ENCODE data around the gene TRIM8.
A peak's percentile ranks its signal among the peaks of the same experiment; 100 is the strongest.
"Not testable (repeated sequence)": the region's sequence is repeated elsewhere in the genome, so short reads cannot be mapped to it uniquely, and the experiment has no call there.

Gene TRIM8

GRCh38 chr10:102673819-102674511, 29.7 kb downstream of the TRIM8 start:
- peak in 2 of 4 experiments; percentile 18 to 23 for DNase-seq

- no peak for DNase-seq
These were observed 30.3 kb downstream of the TRIM8 start for GRCh38 chr10:102674566-102674965.

GRCh38 chr10:102675011-102675665, 30.9 kb downstream of the TRIM8 start:
- no peak for DNase-seq

- no peak for DNase-seq
These were observed 31.6 kb downstream of the TRIM8 start for GRCh38 chr10:102675666-102676533.

- no peak for DNase-seq
These were observed 32.4 kb downstream of the TRIM8 start for GRCh38 chr10:102676534-102677315.

GRCh38 chr10:102677331-102678067, 33.2 kb downstream of the TRIM8 start:
- DNase-seq, result no peak

GRCh38 chr10:102678068-102678400, 33.8 kb downstream of the TRIM8 start:
- DNase-seq, result no peak

- DNase-seq, result no peak
These were observed 34.6 kb downstream of the TRIM8 start for GRCh38 chr10:102678842-102679289.

GRCh38 chr10:102679596-102679995, 35.3 kb downstream of the TRIM8 start:
- DNase-seq, result no peak

- DNase-seq, result no peak
These were observed 37.4 kb downstream of the TRIM8 start for GRCh38 chr10:102681696-102682095.

- no peak for DNase-seq
These were observed 38.1 kb downstream of the TRIM8 start for GRCh38 chr10:102682416-102682815.

GRCh38 chr10:102682981-102683380, 38.7 kb downstream of the TRIM8 start:
- DNase-seq, result no peak

GRCh38 chr10:102683736-102684135, 39.5 kb downstream of the TRIM8 start:
- no peak for DNase-seq

GRCh38 chr10:102691285-102692066, 47.2 kb downstream of the TRIM8 start:
- no peak for DNase-seq

- DNase-seq, result not testable (repeated sequence)
These were observed 51.1 kb downstream of the TRIM8 start for GRCh38 chr10:102695401-102695800.

- DNase-seq, result no peak
These were observed 52.5 kb downstream of the TRIM8 start for GRCh38 chr10:102696736-102697135.

- no peak for DNase-seq
These were observed 54.6 kb downstream of the TRIM8 start for GRCh38 chr10:102698894-102699293.

GRCh38 chr10:102701272-102701671, 57.0 kb downstream of the TRIM8 start:
- no peak for DNase-seq

- DNase-seq, result no peak
These were observed 57.5 kb downstream of the TRIM8 start for GRCh38 chr10:102701796-102702195.

- DNase-seq, result no peak
These were observed 58.5 kb downstream of the TRIM8 start for GRCh38 chr10:102702742-102703141.

GRCh38 chr10:102704915-102705314, 60.6 kb downstream of the TRIM8 start:
- no peak for DNase-seq

Measured in activated CD4-positive, CD25-positive, alpha-beta regulatory T cell (primary cell).